OCI-LY7 (cell line): ENCODE results near the gene GRK5. TPM values are rescaled to one million over a fixed set of nuclear protein-coding genes. Genes with fewer than 3 reads are reported as not detected.

Experiments
- BruUV-seq: library from RNA; stranded (reverse); fragments of 400-500 nt; replicated peaks from 2 replicates; lab custom pipeline; 2021; lab: Mats Ljungman, UMichigan
- CTCF ChIA-PET: fragments of 300-600 bp; sonication (Branson Sonifier 250); formaldehyde crosslinking; loops from one replicate; lab custom pipeline; 2022; ENCODE audit warnings: antibody characterized with exemption; ENCODE audit not compliant: unreplicated experiment; lab: Charles Lee
- POLR2A ChIA-PET: fragments of 300-600 bp; sonication (Branson Sonifier 250); formaldehyde crosslinking; loops from one replicate; lab custom pipeline; 2022; ENCODE audit warnings: antibody characterized with exemption; lab: Charles Lee
- DNase-seq: peaks from one replicate; pipeline ENCODE4 v3.0.0-alpha.2; 2015; ENCODE audit warnings: low spot score
- H2AFZ ChIP-seq: fragments of 200-600 bp; sonication (generic), shearing (Covaris generic); 2 replicates; pipeline ENCODE4 v1.6.1; 2014; ENCODE audit warnings: mild to moderate bottlenecking, antibody characterized with exemption, low read length, moderate library complexity
- H3K27ac ChIP-seq: fragments of 200-600 bp; sonication (generic); 2 replicates; pipeline ENCODE4 v1.5.1; 2014; ENCODE audit warnings: mixed run types, low read depth, mild to moderate bottlenecking, moderate library complexity, low read length, inconsistent platforms; ENCODE audit not compliant: poor library complexity, severe bottlenecking
- H3K36me3 ChIP-seq: fragments of 200-600 bp; sonication (generic); 2 replicates; pipeline ENCODE4 v1.6.1; 2014; ENCODE audit warnings: mild to moderate bottlenecking, antibody characterized with exemption, low read length, moderate library complexity, mixed read lengths; ENCODE audit not compliant: insufficient read depth
- H3K4me1 ChIP-seq: fragments of 200-600 bp; sonication (generic); 2 replicates; pipeline ENCODE4 v1.5.1; 2014; ENCODE audit warnings: mild to moderate bottlenecking, low read length; ENCODE audit not compliant: insufficient read depth, poor library complexity, severe bottlenecking
- H3K4me2 ChIP-seq: fragments of 200-600 bp; sonication (generic); 2 replicates; pipeline ENCODE4 v1.6.1; 2014; ENCODE audit warnings: mild to moderate bottlenecking, low read length
- H3K4me3 ChIP-seq: fragments of 200-600 bp; sonication (generic); 2 replicates; pipeline ENCODE4 v1.5.1; 2014; ENCODE audit warnings: mild to moderate bottlenecking, low read depth, low read length; ENCODE audit not compliant: poor library complexity, severe bottlenecking
- H3K79me2 ChIP-seq: fragments of 200-600 bp; sonication (generic); 2 replicates; pipeline ENCODE4 v1.6.1; 2016; ENCODE audit warnings: low read depth, mild to moderate bottlenecking, low read length, moderate library complexity, mixed read lengths; ENCODE audit not compliant: insufficient read depth
- H3K9me2 ChIP-seq: fragments of 200-600 bp; sonication (generic); 2 replicates; pipeline ENCODE4 v1.6.1; 2016; ENCODE audit warnings: mild to moderate bottlenecking, low read length, mixed read lengths; ENCODE audit not compliant: insufficient read depth
- H3K9me3 ChIP-seq: fragments of 200-600 bp; sonication (generic); 2 replicates; pipeline ENCODE4 v1.6.1; 2014; ENCODE audit warnings: mild to moderate bottlenecking, mixed run types, low read length, mixed read lengths
- H4K20me1 ChIP-seq: fragments of 200-600 bp; sonication (generic); 2 replicates; pipeline ENCODE4 v1.6.1; 2014; ENCODE audit warnings: mild to moderate bottlenecking, antibody characterized with exemption, low read length, moderate library complexity, mixed read lengths; ENCODE audit not compliant: insufficient read depth
- EZH2phosphoT487 ChIP-seq: fragments of 200-600 bp; sonication (generic); IDR thresholded peaks from 2 replicates; pipeline ENCODE4 v1.6.1; 2018; ENCODE audit warnings: low read depth, borderline replicate concordance, mild to moderate bottlenecking, mixed run types, antibody characterized with exemption, low read length, moderate library complexity, mixed read lengths
- intact Hi-C: fragments of 100-400 bp; cut with micrococcal nuclease; formaldehyde crosslinking; loops from one replicate; pipeline ENCODE4 v1.10.0; 2022; ENCODE audit not compliant: unreplicated experiment
- total RNA-seq, 2 experiments: library from RNA; depleted of rRNA in 1 of 2; stranded (reverse); fragments of >200 nt in 1 of 2; shearing (Covaris generic) in 1 of 2; gene quantifications; 2 replicates each; pipeline ENCODE4 v1.2.3, GENCODE V29; 2014 to 2022
- TF ChIP-seq, protein P1 (sequence below): fragments of 200-600 bp; sonication (generic); conservative IDR thresholded peaks from 2 replicates; pipeline ENCODE4 v1.5.1; 2014; ENCODE audit warnings: mild to moderate bottlenecking, antibody characterized with exemption, low read length, moderate library complexity, mixed read lengths

Gene GRK5
- total RNA-seq, 2 experiments from 2014 or later: 4.7 to 10.2 TPM

- CTCF ChIA-PET: interaction anchor here (0.8 to 1.3 kb wide), 2 partner anchors 11 to 16 kb away, joined by 3 to 4 read pairs; no protein-coding TSS in a partner anchor
- H3K27ac ChIP-seq: peak overlapping the region; percentile 66
Measured at GRCh38 chr10:119292968-119293760, 85.8 kb downstream of the GRK5 start.

DNA sequence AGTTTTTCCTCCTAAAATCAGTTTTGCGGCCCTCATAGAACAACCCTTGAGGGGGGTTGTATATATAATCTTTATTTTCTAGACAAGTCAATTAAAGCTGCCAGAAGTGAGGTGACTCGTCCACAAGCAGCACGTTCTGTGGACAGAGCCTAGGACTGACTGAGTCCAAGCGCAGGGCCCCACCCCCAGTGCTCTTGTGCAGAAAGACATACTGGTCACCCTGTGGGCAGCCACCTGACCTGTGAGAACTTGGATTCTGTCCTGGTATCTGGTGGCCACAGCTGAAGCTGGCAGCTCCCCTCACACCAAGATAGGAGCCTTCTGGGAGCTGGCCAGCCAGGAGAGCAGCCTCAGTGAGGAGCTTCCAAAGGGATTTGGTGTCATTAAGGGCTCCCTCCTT, 89.3 kb downstream of the GRK5 start:
- Histone ChIP-seq H2AFZ (no peak overlapping the region), H3K79me2 (no peaks in the 10 kb centered on the region), H3K9me2 (no peaks in the 10 kb centered on the region), H3K27ac (no peak overlapping the region), H3K9me3 (peaks cover 6% of the 10 kb centered on the region; the same call in 1 of the 2 replicates), H3K4me2 (no peak overlapping the region), H3K4me1 (peaks cover 51% of the 10 kb centered on the region), H3K4me3 (no peak overlapping the region), H4K20me1 (no peaks in the 10 kb centered on the region), H3K36me3 (no peaks in the 10 kb centered on the region)
- intact Hi-C loops: no loop called here
- ChIA-PET CTCF (no interaction called here), POLR2A (interaction anchor here (0.6 to 1.0 kb wide), 2 partner anchors 69 to 221 kb away, joined by 4 to 6 read pairs; no protein-coding TSS in a partner anchor)
- TF ChIP-seq, protein P1, sequence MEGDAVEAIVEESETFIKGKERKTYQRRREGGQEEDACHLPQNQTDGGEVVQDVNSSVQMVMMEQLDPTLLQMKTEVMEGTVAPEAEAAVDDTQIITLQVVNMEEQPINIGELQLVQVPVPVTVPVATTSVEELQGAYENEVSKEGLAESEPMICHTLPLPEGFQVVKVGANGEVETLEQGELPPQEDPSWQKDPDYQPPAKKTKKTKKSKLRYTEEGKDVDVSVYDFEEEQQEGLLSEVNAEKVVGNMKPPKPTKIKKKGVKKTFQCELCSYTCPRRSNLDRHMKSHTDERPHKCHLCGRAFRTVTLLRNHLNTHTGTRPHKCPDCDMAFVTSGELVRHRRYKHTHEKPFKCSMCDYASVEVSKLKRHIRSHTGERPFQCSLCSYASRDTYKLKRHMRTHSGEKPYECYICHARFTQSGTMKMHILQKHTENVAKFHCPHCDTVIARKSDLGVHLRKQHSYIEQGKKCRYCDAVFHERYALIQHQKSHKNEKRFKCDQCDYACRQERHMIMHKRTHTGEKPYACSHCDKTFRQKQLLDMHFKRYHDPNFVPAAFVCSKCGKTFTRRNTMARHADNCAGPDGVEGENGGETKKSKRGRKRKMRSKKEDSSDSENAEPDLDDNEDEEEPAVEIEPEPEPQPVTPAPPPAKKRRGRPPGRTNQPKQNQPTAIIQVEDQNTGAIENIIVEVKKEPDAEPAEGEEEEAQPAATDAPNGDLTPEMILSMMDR: no peak
- no peak for TF ChIP-seq EZH2phosphoT487
- DNase-seq: no peak
- BruUV-seq: no TSS peak

More at GRCh38 chr10:119292968-119293760, 85.8 kb downstream of the GRK5 start:
- peak overlapping the region; percentile 69 for H3K4me2 ChIP-seq
- POLR2A ChIA-PET: interaction anchor here (0.5 to 1.7 kb wide), 5 partner anchors 9 to 70 kb away, joined by 3 to 9 read pairs (median 5); no protein-coding TSS in a partner anchor
- H3K9me2 ChIP-seq: no peaks in the 10 kb centered on the region
- H3K9me3 ChIP-seq: peaks cover 6% of the 10 kb centered on the region; the same call in 1 of the 2 replicates
- H3K36me3 ChIP-seq: no peaks in the 10 kb centered on the region
- H2AFZ ChIP-seq: peak overlapping the region; percentile 79; the same call in 1 of the 2 replicates
- H3K4me3 ChIP-seq: peak overlapping the region; percentile 25
- intact Hi-C loops: no loop called here
- no TSS peak for BruUV-seq
- no peaks in the 10 kb centered on the region for H4K20me1 ChIP-seq
- TF ChIP-seq EZH2phosphoT487: no peak
- TF ChIP-seq, protein P1: no peak
- peak; percentile 66 for DNase-seq
- no peaks in the 10 kb centered on the region for H3K79me2 ChIP-seq
- H3K4me1 ChIP-seq: peaks cover 44% of the 10 kb centered on the region
